GM12874 (cell line): Measurements from ENCODE around the gene FOXL2NB.

Experiments used
- CTCF ChIP-seq: IDR thresholded peaks from 2 replicates; pipeline ENCODE4 v1.5.1; 2011; ENCODE audit warnings: low read depth, mild to moderate bottlenecking, control low read depth, low read length, moderate library complexity; ENCODE audit not compliant: insufficient read depth

FOXL2NB gene

GRCh38 chr3:138964923-138965322 is 17.9 kb downstream of the FOXL2NB start:
- TF ChIP-seq CTCF, result no peak

GRCh38 chr3:138971766-138972320 is 24.8 kb downstream of the FOXL2NB start:
- TF ChIP-seq CTCF, result no peak

- no peak for TF ChIP-seq CTCF
Measured at GRCh38 chr3:138972941-138973340, 25.9 kb downstream of the FOXL2NB start.

GRCh38 chr3:138974462-138974861 is 27.4 kb downstream of the FOXL2NB start:
- no peak for TF ChIP-seq CTCF

GRCh38 chr3:138975351-138975750 is 28.3 kb downstream of the FOXL2NB start:
- no peak for TF ChIP-seq CTCF

- no peak for TF ChIP-seq CTCF
Measured at GRCh38 chr3:138976047-138976446, 29.0 kb downstream of the FOXL2NB start.

- TF ChIP-seq CTCF, result no peak
Measured at GRCh38 chr3:138984816-138985215, 37.8 kb downstream of the FOXL2NB start.
